Sigmoid colon (tissue), 7 donors: ENCODE measurements around the gene SPACA7. TPM values are rescaled to one million over a fixed set of nuclear protein-coding genes. Genes with fewer than 3 reads are reported as not detected.

Experiments used
- DNase-seq: peaks from one replicate; pipeline ENCODE4 v3.0.0-alpha.2; 2019
- H3K27ac ChIP-seq, 4 donors: fragments of 200-600 bp; sonication (generic); one replicate each; pipeline ENCODE4 v1.5.1; 2016 to 2019; ENCODE audit warnings: mild to moderate bottlenecking in 1 of 4
- H3K27me3 ChIP-seq, 3 donors: fragments of 200-600 bp; sonication (generic); one replicate each; pipeline ENCODE4 v1.5.1; 2019; ENCODE audit warnings: mild to moderate bottlenecking in 1 of 3
- H3K36me3 ChIP-seq, 4 donors: fragments of 200-600 bp; sonication (generic); one replicate each; pipeline ENCODE4 v1.5.1; 2016 to 2019
- H3K4me1 ChIP-seq, 4 donors: fragments of 200-600 bp; sonication (generic); one replicate each; pipeline ENCODE4 v1.5.1; 2017 to 2019
- H3K4me3 ChIP-seq, 4 donors: fragments of 200-600 bp; sonication (generic); one replicate each; pipeline ENCODE4 v1.5.1; 2017 to 2019; ENCODE audit warnings: mild to moderate bottlenecking in 2 of 4, moderate library complexity in 1 of 4
- H3K9me3 ChIP-seq, 4 donors: fragments of 200-600 bp in 3 of 4; sonication (generic) in 3 of 4; one replicate each; pipeline versions ENCODE4 v1.5.1 to v1.6.1; 2013 to 2019
- CTCF ChIP-seq, 4 experiments: fragments of 450-650 bp in 3 of 4; fragments of 200-600 bp in 1 of 4; IDR thresholded peaks; one replicate each; pipeline ENCODE4 v1.5.1; 2016 to 2019; ENCODE audit warnings: antibody characterized with exemption in 4 of 4, mild to moderate bottlenecking in 3 of 4, moderate library complexity in 2 of 4
- EP300 ChIP-seq, 4 donors: sonication (generic); formaldehyde crosslinking; IDR thresholded peaks; one replicate each; pipeline ENCODE4 v1.6.1; 2017; ENCODE audit warnings: antibody characterized with exemption in 4 of 4
- POLR2A ChIP-seq, 2 donors: fragments of 450-650 bp; IDR thresholded peaks; one replicate each; pipeline ENCODE4 v1.6.1; 2016; ENCODE audit warnings: antibody characterized with exemption in 2 of 2, mild to moderate bottlenecking in 2 of 2, moderate library complexity in 2 of 2
- POLR2AphosphoS5 ChIP-seq, 4 donors: sonication (generic); formaldehyde crosslinking; IDR thresholded peaks; one replicate each; pipeline ENCODE4 v1.6.1; 2017; ENCODE audit warnings: antibody characterized with exemption in 4 of 4
- WGBS, 2 donors: extraction: QIAGEN DNeasy Blood & Tissue Kit; methylation state at CpG; one replicate each; pipeline ENCODE4 v1.1.7; 2013; 5-methylcytosine and 5-hydroxymethylcytosine counted together
- intact Hi-C: fragments of 100-400 bp; cut with DNase I; formaldehyde crosslinking; loops from one replicate; pipeline ENCODE4 v1.15.1; 2023
- polyA plus RNA-seq, 3 donors: library from polyadenylated mRNA; stranded (reverse); fragments of 200-250 nt; gene quantifications; one replicate each; pipeline ENCODE4 v1.2.3, GENCODE V29; 2013
- total RNA-seq, 4 donors: library from RNA; depleted of rRNA; stranded (reverse); fragments of >200 nt; gene quantifications; one replicate each; pipeline ENCODE4 v1.1.0, GENCODE V29; 2016
- donor health status: healthy with polysubstance abuse.
- donor health status: Bipolar disorder and iron deficiency.
- donor health status: healthy.

SPACA7 gene
- total and polyA plus RNA-seq, 7 donors = not detected

GRCh38 chr13:112335135-112335534 lies 41.0 kb upstream of the SPACA7 start:
- no peak overlapping the region for H3K4me3 ChIP-seq
- H3K27me3 ChIP-seq = peaks cover 8 to 52% (median 29%) of the 10 kb centered on the region in 3 donors
- intact Hi-C loops = no loop called here
- no peak for DNase-seq
- H3K36me3 ChIP-seq = no peaks in the 10 kb centered on the region
- H3K4me1 ChIP-seq = peaks cover 0 to 9% (median 7%) of the 10 kb centered on the region in 4 donors
- H3K27ac ChIP-seq = no peak overlapping the region
- 62 to 81% methylated on average over 9 of the region's 9 CpGs for WGBS, 2 donors
- H3K9me3 ChIP-seq = peaks cover 0 to 8% (median 3%) of the 10 kb centered on the region in 4 donors
- TF ChIP-seq POLR2A (IDR thresholded peaks at IDR 0.05) (no peak), POLR2AphosphoS5 (IDR thresholded peaks at IDR 0.05) (no peak), CTCF (IDR thresholded peaks at IDR 0.05) (no peak), EP300 (IDR thresholded peaks at IDR 0.05) (no peak)

- 38 to 58% methylated on average over 3 of the region's 3 CpGs for WGBS, 2 donors
- no peaks in the 10 kb centered on the region for H3K36me3 ChIP-seq
- no peaks in the 10 kb centered on the region for H3K4me1 ChIP-seq
- H3K4me3 ChIP-seq = no peak overlapping the region
- peaks cover 0 to 32% (median 6%) of the 10 kb centered on the region in 3 donors for H3K27me3 ChIP-seq
- peaks cover 0 to 7% (median 3%) of the 10 kb centered on the region in 4 donors for H3K9me3 ChIP-seq
- TF ChIP-seq CTCF (IDR thresholded peaks at IDR 0.05) (no peak), POLR2AphosphoS5 (IDR thresholded peaks at IDR 0.05) (no peak), EP300 (IDR thresholded peaks at IDR 0.05) (no peak), POLR2A (IDR thresholded peaks at IDR 0.05) (no peak)
- DNase-seq = no peak
- H3K27ac ChIP-seq = no peak overlapping the region
- intact Hi-C loops = no loop called here
Measured at GRCh38 chr13:112341446-112341845, 34.7 kb upstream of the SPACA7 start.

GRCh38 chr13:112341976-112342735 lies 34.0 kb upstream of the SPACA7 start:
- no peak for TF ChIP-seq CTCF (IDR thresholded peaks at IDR 0.05)
- TF ChIP-seq POLR2A (IDR thresholded peaks at IDR 0.05) = no peak
- TF ChIP-seq EP300 (IDR thresholded peaks at IDR 0.05) = no peak
- TF ChIP-seq POLR2AphosphoS5 (IDR thresholded peaks at IDR 0.05) = no peak
- Histone ChIP-seq H3K9me3 (peaks cover 0 to 6% (median 1%) of the 10 kb centered on the region in 4 donors), H3K4me3 (no peak overlapping the region), H3K36me3 (no peaks in the 10 kb centered on the region), H3K4me1 (no peaks in the 10 kb centered on the region), H3K27ac (no peak overlapping the region), H3K27me3 (peaks cover 0 to 32% (median 6%) of the 10 kb centered on the region in 3 donors)
- DNase-seq = no peak
- 72 to 76% methylated on average over 29 of the region's 29 CpGs for WGBS, 2 donors
- intact Hi-C loops = no loop called here

- Histone ChIP-seq H3K9me3 (no peaks in the 10 kb centered on the region), H3K4me3 (no peak overlapping the region), H3K36me3 (no peaks in the 10 kb centered on the region), H3K27me3 (peaks cover 0 to 32% (median 6%) of the 10 kb centered on the region in 3 donors), H3K4me1 (no peaks in the 10 kb centered on the region), H3K27ac (no peak overlapping the region)
- 82 to 88% methylated on average over 50 of the region's 50 CpGs for WGBS, 2 donors
- DNase-seq = no peak
- no peak for TF ChIP-seq POLR2AphosphoS5 (IDR thresholded peaks at IDR 0.05)
- no peak for TF ChIP-seq CTCF (IDR thresholded peaks at IDR 0.05)
- no peak for TF ChIP-seq EP300 (IDR thresholded peaks at IDR 0.05)
- TF ChIP-seq POLR2A (IDR thresholded peaks at IDR 0.05) = no peak
- intact Hi-C loops = no loop called here
Measured at GRCh38 chr13:112342841-112343361, 33.3 kb upstream of the SPACA7 start.
